ENCODE data around the gene MAPK8. TPM values are rescaled to one million over a fixed set of nuclear protein-coding genes. Genes with fewer than 3 reads are reported as not detected.

Gene MAPK8
- total and polyA plus RNA-seq, 3 donors from 2014 or later: 91.8 to 114 (median 98.8) TPM

GRCh38 chr10:48333856-48334255 lies 27.4 kb downstream of the MAPK8 start:
- WGBS, 2 donors: 86 to 95% methylated on average over 1 to 6 of the region's 6 CpGs
- intact Hi-C loops (cut with DNase I; ENCODE audit: low total_unique reads): no loop called here
- DNase-seq: no peak

GRCh38 chr10:48335788-48336187 lies 29.3 kb downstream of the MAPK8 start:
- H3K36me3 ChIP-seq (ENCODE audit: low read depth, missing control alignments): no peaks in the 10 kb centered on the region
- intact Hi-C loops (cut with DNase I; ENCODE audit: low total_unique reads): no loop called here
- no peaks in the 10 kb centered on the region for H3K4me1 ChIP-seq
- no peak overlapping the region for H3K27ac ChIP-seq
- no peaks in the 10 kb centered on the region for H3K9me3 ChIP-seq
- no peak overlapping the region for H3K4me3 ChIP-seq
- 94 to 96% methylated on average over 2 of the region's 2 CpGs for WGBS, 2 donors
- no peaks in the 10 kb centered on the region for H3K27me3 ChIP-seq
- TF ChIP-seq CTCF (IDR thresholded peaks at IDR 0.05) (no peak), POLR2A (IDR thresholded peaks at IDR 0.05) (no peak)
- no peak for DNase-seq

More at GRCh38 chr10:48333856-48334255, 27.4 kb downstream of the MAPK8 start:
- no peak for TF ChIP-seq CTCF (IDR thresholded peaks at IDR 0.05)
- no peak for TF ChIP-seq POLR2A (IDR thresholded peaks at IDR 0.05)
- H3K9me3 ChIP-seq: no peaks in the 10 kb centered on the region
- peaks cover 7% of the 10 kb centered on the region for H3K4me1 ChIP-seq
- no peaks in the 10 kb centered on the region for H3K36me3 ChIP-seq (ENCODE audit: low read depth, missing control alignments)
- H3K4me3 ChIP-seq: no peak overlapping the region
- H3K27me3 ChIP-seq: no peaks in the 10 kb centered on the region
- no peak overlapping the region for H3K27ac ChIP-seq

- Histone ChIP-seq H3K4me3 (no peak overlapping the region), H3K36me3 (ENCODE audit: low read depth, missing control alignments) (no peaks in the 10 kb centered on the region), H3K4me1 (no peaks in the 10 kb centered on the region), H3K27ac (no peak overlapping the region), H3K27me3 (no peaks in the 10 kb centered on the region), H3K9me3 (no peaks in the 10 kb centered on the region)
- no peak for TF ChIP-seq POLR2A (IDR thresholded peaks at IDR 0.05)
- WGBS, 2 donors: 85 to 87% methylated on average over 7 of the region's 7 CpGs
- no peak for DNase-seq
- intact Hi-C loops (cut with DNase I; ENCODE audit: low total_unique reads): no loop called here
Measured at GRCh38 chr10:48336978-48337599, 30.6 kb downstream of the MAPK8 start.

GRCh38 chr10:48340734-48341133 lies 34.3 kb downstream of the MAPK8 start:
- no peak overlapping the region for H3K27ac ChIP-seq
- intact Hi-C loops (cut with DNase I; ENCODE audit: low total_unique reads): no loop called here
- H3K4me1 ChIP-seq: no peaks in the 10 kb centered on the region
- no peak overlapping the region for H3K4me3 ChIP-seq
- H3K36me3 ChIP-seq (ENCODE audit: low read depth, missing control alignments): no peaks in the 10 kb centered on the region
- H3K9me3 ChIP-seq: no peaks in the 10 kb centered on the region
- TF ChIP-seq POLR2A (IDR thresholded peaks at IDR 0.05) (no peak), CTCF (IDR thresholded peaks at IDR 0.05) (no peak)
- DNase-seq: no peak
- no peaks in the 10 kb centered on the region for H3K27me3 ChIP-seq

- TF ChIP-seq POLR2A (IDR thresholded peaks at IDR 0.05) (no peak), CTCF (IDR thresholded peaks at IDR 0.05) (no peak)
- DNase-seq: no peak
- WGBS, 2 donors: 51 to 71% methylated on average over 2 of the region's 2 CpGs
- Histone ChIP-seq H3K27ac (no peak overlapping the region), H3K27me3 (no peaks in the 10 kb centered on the region), H3K4me3 (no peak overlapping the region), H3K4me1 (no peaks in the 10 kb centered on the region), H3K9me3 (no peaks in the 10 kb centered on the region), H3K36me3 (ENCODE audit: low read depth, missing control alignments) (no peaks in the 10 kb centered on the region)
- intact Hi-C loops (cut with DNase I; ENCODE audit: low total_unique reads): no loop called here
Measured at GRCh38 chr10:48343106-48343505, 36.6 kb downstream of the MAPK8 start.
